Measurements from ENCODE around the gene MREG.

Gene MREG

GRCh38 chr2:216051350-216051749 is 38.0 kb upstream of the MREG start (continued):
- TF ChIP-seq ZNF518A (tag by site-specific recombination; conservative IDR thresholded peaks at IDR 0.05; ENCODE audit: low read depth): no peak
- TF ChIP-seq ZNF335 (tag by site-specific recombination; conservative IDR thresholded peaks at IDR 0.05): no peak

GRCh38 chr2:216049452-216049851 is 36.1 kb upstream of the MREG start:
- POLR2A ChIA-PET: interaction anchor here (1.2 kb wide), 1 partner anchor 449 kb away, joined by 3 read pairs; the partner anchor contains the start of gene RPL37A
- Histone ChIP-seq H3K4me1 (ENCODE audit: control insufficient read depth, insufficient read depth, low read length) (no peaks in the 10 kb centered on the region), H3K27ac (ENCODE audit: extremely low read depth, low read depth, low read length) (no peak overlapping the region), H3K9me3 (ENCODE audit: control insufficient read depth, insufficient read depth, low read depth, low read length) (no peaks in the 10 kb centered on the region), H3K4me3 (ENCODE audit: low read depth, low read length) (no peak overlapping the region), H3K36me3 (ENCODE audit: control insufficient read depth in 2 of 2, insufficient read depth in 1 of 2, low read length in 2 of 2) (peaks cover 27 to 31% of the 10 kb centered on the region in 2 experiments)
- CTCF ChIA-PET: interaction anchor here (2.5 kb wide), 1 partner anchor 16 kb away, joined by 12 read pairs; no protein-coding TSS in a partner anchor
- no peak for TF ChIP-seq ZNF488 (tag by site-specific recombination; IDR thresholded peaks at IDR 0.05)
- no peak for TF ChIP-seq KLF7 (tag by site-specific recombination; IDR thresholded peaks at IDR 0.05; ENCODE audit: borderline replicate concordance)
- TF ChIP-seq BCL11A (tag by site-specific recombination; IDR thresholded peaks at IDR 0.05; ENCODE audit: low read depth): no peak
- TF ChIP-seq, protein P1, sequence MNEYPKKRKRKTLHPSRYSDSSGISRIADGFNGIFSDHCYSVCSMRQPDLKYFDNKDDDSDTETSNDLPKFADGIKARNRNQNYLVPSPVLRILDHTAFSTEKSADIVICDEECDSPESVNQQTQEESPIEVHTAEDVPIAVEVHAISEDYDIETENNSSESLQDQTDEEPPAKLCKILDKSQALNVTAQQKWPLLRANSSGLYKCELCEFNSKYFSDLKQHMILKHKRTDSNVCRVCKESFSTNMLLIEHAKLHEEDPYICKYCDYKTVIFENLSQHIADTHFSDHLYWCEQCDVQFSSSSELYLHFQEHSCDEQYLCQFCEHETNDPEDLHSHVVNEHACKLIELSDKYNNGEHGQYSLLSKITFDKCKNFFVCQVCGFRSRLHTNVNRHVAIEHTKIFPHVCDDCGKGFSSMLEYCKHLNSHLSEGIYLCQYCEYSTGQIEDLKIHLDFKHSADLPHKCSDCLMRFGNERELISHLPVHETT (tag by site-specific recombination; IDR thresholded peaks at IDR 0.05): no peak
- no peak for TF ChIP-seq ZNF148 (tag by site-specific recombination; IDR thresholded peaks at IDR 0.05; ENCODE audit: borderline replicate concordance)
- TF ChIP-seq ZNF747 (tag by site-specific recombination; IDR thresholded peaks at IDR 0.05): no peak
- TF ChIP-seq BCL11B (tag by site-specific recombination; IDR thresholded peaks at IDR 0.05; ENCODE audit: low read depth): no peak
- no peak for TF ChIP-seq INSM2 (tag by site-specific recombination; IDR thresholded peaks at IDR 0.05)
- TF ChIP-seq ZNF513 (tag by site-specific recombination; IDR thresholded peaks at IDR 0.05): no peak
- TF ChIP-seq ZBTB49 (tag by site-specific recombination; IDR thresholded peaks at IDR 0.05; ENCODE audit: low read depth): no peak
- no peak for TF ChIP-seq EGR2 (tag by site-specific recombination; IDR thresholded peaks at IDR 0.05; ENCODE audit: low read depth)
- TF ChIP-seq ZNF133 (tag by site-specific recombination; IDR thresholded peaks at IDR 0.05): no peak
- no peak for TF ChIP-seq ZNF544 (tag by site-specific recombination; IDR thresholded peaks at IDR 0.05)
- TF ChIP-seq ZNF302 (tag by site-specific recombination; IDR thresholded peaks at IDR 0.05; ENCODE audit: low read depth): no peak
- no peak for TF ChIP-seq ZFP37 (tag by site-specific recombination; IDR thresholded peaks at IDR 0.05)
- TF ChIP-seq ZNF629 (tag by site-specific recombination; IDR thresholded peaks at IDR 0.05): no peak
- TF ChIP-seq ZFP41 (tag by site-specific recombination; IDR thresholded peaks at IDR 0.05; ENCODE audit: borderline replicate concordance): no peak
- no peak for TF ChIP-seq ZNF366 (tag by site-specific recombination; conservative IDR thresholded peaks at IDR 0.05)
- TF ChIP-seq ZNF16 (tag by site-specific recombination; IDR thresholded peaks at IDR 0.05; ENCODE audit: low read depth): no peak

Data from HEK293 (cell line).